GM12878 (cell line): Measurements from ENCODE around the gene CALD1. TPM values are rescaled to one million over a fixed set of nuclear protein-coding genes. Genes with fewer than 3 reads are reported as not detected.

Source experiments
- ATAC-seq: fragments of 200-7000 bp; cut with Tn5 transposase; 3 replicates; pipeline ENCODE4 v1.9.1; 2020; ENCODE audit warnings: mild to moderate bottlenecking, moderate library complexity
- BruUV-seq: library from RNA; stranded (reverse); fragments of 400-500 nt; replicated peaks from 2 replicates; lab custom pipeline; 2021; lab: Mats Ljungman, UMichigan
- CTCF ChIA-PET: fragments of 300-600 bp; sonication (Branson Sonifier 250); formaldehyde crosslinking; extraction: SDS; loops from one replicate; lab custom pipeline; 2021; ENCODE audit warnings: inconsistent platforms; lab: Yijun Ruan, JAX
- POLR2A ChIA-PET: fragments of 350-600 bp; formaldehyde crosslinking; extraction: SDS; loops from one replicate; lab custom pipeline; 2021; ENCODE audit warnings: inconsistent platforms; lab: Charles Lee
- RAD21 ChIA-PET: fragments of 300-600 bp; sonication (Branson Sonifier 250); formaldehyde crosslinking; loops from one replicate; lab custom pipeline; 2023; ENCODE audit warnings: antibody characterized with exemption; ENCODE audit not compliant: unreplicated experiment; lab: Charles Lee
- SMC1A ChIA-PET: fragments of 300-600 bp; sonication (Branson Sonifier 250); formaldehyde crosslinking; loops from one replicate; lab custom pipeline; 2023; ENCODE audit not compliant: unreplicated experiment, uncharacterized antibody; lab: Charles Lee
- DNase-seq: peaks from one replicate; pipeline ENCODE4 v3.0.0-alpha.2; 2011; ENCODE audit warnings: low read depth, low spot score
- FAIRE-seq: peaks from 3 replicates; lab custom pipeline; 2011; peaks lifted over from hg19 to GRCh38; lab: Jason Lieb, UNC
- H2AFZ ChIP-seq: 2 replicates; pipeline ENCODE4 v1.6.0; 2011; ENCODE audit warnings: low read depth, low read length, control low read depth; ENCODE audit not compliant: control insufficient read depth
- H3K27ac ChIP-seq: 2 replicates; pipeline ENCODE4 v1.5.1; 2011; ENCODE audit warnings: control low read depth; ENCODE audit not compliant: control insufficient read depth, insufficient read depth
- H3K27me3 ChIP-seq, 2 experiments: replicated peaks in 1 of 2; 2 replicates each; pipeline versions ENCODE4 v1.6.0 to v1.6.1; 2011; ENCODE audit warnings: low read length in 1 of 2; ENCODE audit not compliant: control insufficient read depth in 2 of 2, insufficient read depth in 2 of 2
- H3K36me3 ChIP-seq, 2 experiments: 2 replicates each; pipeline ENCODE4 v1.5.1; 2011; ENCODE audit warnings: low read length in 1 of 2; ENCODE audit not compliant: control insufficient read depth in 2 of 2, insufficient read depth in 2 of 2
- H3K4me1 ChIP-seq: 2 replicates; pipeline ENCODE4 v1.6.1; 2011; ENCODE audit warnings: mild to moderate bottlenecking, low read length, moderate library complexity, mixed read lengths; ENCODE audit not compliant: control insufficient read depth, insufficient read depth
- H3K4me2 ChIP-seq: 2 replicates; pipeline ENCODE4 v1.6.0; 2011; ENCODE audit warnings: control low read depth; ENCODE audit not compliant: control insufficient read depth, insufficient read depth
- H3K4me3 ChIP-seq: fragments of 200-600 bp; sonication (generic); 2 replicates; pipeline ENCODE4 v1.5.1; 2016
- H3K79me2 ChIP-seq: 2 replicates; pipeline ENCODE4 v1.6.0; 2011; ENCODE audit warnings: low read length; ENCODE audit not compliant: control insufficient read depth, insufficient read depth
- H3K9ac ChIP-seq: 2 replicates; pipeline ENCODE4 v1.8.0; 2011; ENCODE audit warnings: low read length, control low read depth, mixed read lengths; ENCODE audit not compliant: control insufficient read depth, insufficient read depth
- H3K9me3 ChIP-seq: replicated peaks from 3 replicates; pipeline ENCODE4 v1.5.1; 2011; ENCODE audit warnings: mild to moderate bottlenecking, low read length; ENCODE audit not compliant: control insufficient read depth, insufficient read depth
- H4K20me1 ChIP-seq: 2 replicates; pipeline ENCODE4 v1.6.0; 2011; ENCODE audit not compliant: control insufficient read depth, insufficient read depth
- CBX5 ChIP-seq: sonication (generic); IDR thresholded peaks from 2 replicates; pipeline ENCODE4 v1.6.1; 2016; ENCODE audit warnings: low read depth, moderate library complexity, mild to moderate bottlenecking, inconsistent platforms
- CEBPZ ChIP-seq: fragments of 150-350 bp; IDR thresholded peaks from 2 replicates; pipeline ENCODE4 v1.6.1; 2016; ENCODE audit warnings: low read depth, low read length
- DPF2 ChIP-seq: fragments of 450-650 bp; IDR thresholded peaks from 2 replicates; pipeline ENCODE4 v1.6.1; 2017; ENCODE audit warnings: mild to moderate bottlenecking
- ELK1 ChIP-seq: IDR thresholded peaks from 2 replicates; pipeline ENCODE4 v1.6.1; 2012; ENCODE audit warnings: low read depth, low read length, improper control_type of control experiment
- ESRRA ChIP-seq: IDR thresholded peaks from 2 replicates; pipeline ENCODE4 v1.6.1; 2012; ENCODE audit warnings: mild to moderate bottlenecking, low read length, improper control_type of control experiment
- ETV6 ChIP-seq, 2 experiments: fragments of 450-650 bp in 1 of 2; IDR thresholded peaks in 1 of 2; conservative IDR thresholded peaks in 1 of 2; 2 replicates each; pipeline ENCODE4 v1.6.1; 2014; ENCODE audit warnings: antibody characterized with exemption in 1 of 2, borderline replicate concordance in 1 of 2, low read depth in 1 of 2, mild to moderate bottlenecking in 1 of 2, moderate library complexity in 1 of 2
- KAT2A ChIP-seq: conservative IDR thresholded peaks from 2 replicates; pipeline ENCODE4 v1.6.1; 2011; ENCODE audit warnings: low read depth, low read length; ENCODE audit not compliant: control insufficient read depth
- MYC ChIP-seq: IDR thresholded peaks from 2 replicates; pipeline ENCODE4 v1.6.1; 2011; ENCODE audit warnings: mild to moderate bottlenecking, low read length, moderate library complexity, inconsistent platforms; ENCODE audit not compliant: insufficient read depth, insufficient replicate concordance, insufficient read length, severe bottlenecking
- PBX3 ChIP-seq: IDR thresholded peaks from 2 replicates; pipeline ENCODE4 v1.6.1; 2011; ENCODE audit warnings: mild to moderate bottlenecking, low read depth, low read length, moderate library complexity; ENCODE audit not compliant: insufficient replicate concordance
- REST ChIP-seq: IDR thresholded peaks from 2 replicates; pipeline ENCODE4 v1.6.1; 2012; ENCODE audit warnings: mild to moderate bottlenecking, low read depth, low read length
- WGBS: methylation state at CpG from one replicate; pipeline ENCODE4 v1.1.6; 2016; ENCODE audit warnings: low lambda C conversion rate; ENCODE audit not compliant: insufficient replicate concordance, insufficient coverage; ENCODE audit errors: missing lambda C conversion rate; 5-methylcytosine and 5-hydroxymethylcytosine counted together
- in situ Hi-C: fragments of 300-500 bp; cut with MboI; formaldehyde crosslinking; loops from 9 replicates; pipeline ENCODE4 v1.14.3; 2018; ENCODE audit warnings: mixed read lengths
- intact Hi-C: fragments of 100-400 bp; cut with micrococcal nuclease; formaldehyde crosslinking; loops from one replicate; pipeline ENCODE4 v1.14.2; 2022; ENCODE audit not compliant: unreplicated experiment
- polyA plus RNA-seq, 11 experiments: library from polyadenylated mRNA; depleted of rRNA in 4 of 11; unstranded in 6 of 11; stranded (reverse) in 5 of 11; fragments of >200 nt; fragmentation: Nextera tagmentation in 4 of 11; fragmentation: Illumina TruSeq in 1 of 11; extraction: Ambion mirVana in 4 of 11; extraction: Trizol in 1 of 11; gene quantifications; 1 replicate in 1 of 11; 2 replicates in 10 of 11; pipeline versions ENCODE4 v1.2.1 to v1.2.3, GENCODE V29; 2011 to 2016; ENCODE audit warnings: inconsistent platforms in 2 of 11, missing spikeins in 2 of 11, low read depth in 1 of 11
- total RNA-seq, 4 experiments: library from RNA; depleted of rRNA in 3 of 4; stranded (reverse); fragments of >200 nt in 3 of 4; fragmentation: Illumina TruSeq in 1 of 4; extraction: Trizol in 1 of 4; gene quantifications; 2 replicates each; pipeline versions ENCODE4 v1.2.1 to v1.2.3, GENCODE V29; 2013 to 2021

The CALD1 gene
- total and polyA plus RNA-seq, 10 of the 15 experiments (the other 5 are each of a cell fraction or from before 2014, with no cell fraction given): 0.03 to 1.3 (median 0.22) TPM

- BruUV-seq: no TSS peak
- SMC1A ChIA-PET: interaction anchor here (1.4 to 1.5 kb wide), 2 partner anchors 22 to 27 kb away, joined by 3 to 5 read pairs; no protein-coding TSS in a partner anchor
- no peaks in the 10 kb centered on the region for H4K20me1 ChIP-seq
- no peak overlapping the region for H2AFZ ChIP-seq
- no peaks in the 10 kb centered on the region for H3K27me3 ChIP-seq
- no peak overlapping the region for H3K4me3 ChIP-seq
- H3K36me3 ChIP-seq: no peaks in the 10 kb centered on the region
- CTCF ChIA-PET: interaction anchor here (2.0 kb wide), 1 partner anchor 8 kb away, joined by 8 read pairs; no protein-coding TSS in a partner anchor
- FAIRE-seq (no peak), DNase-seq (no peak), ATAC-seq (peak; percentile 32; the same call in 2 of the 3 replicates)
- no peak for TF ChIP-seq MYC
- TF ChIP-seq CEBPZ: no peak
- no peak for TF ChIP-seq CBX5
- TF ChIP-seq DPF2: no peak
- TF ChIP-seq PBX3: no peak
- no peak for TF ChIP-seq ESRRA
- TF ChIP-seq REST: no peak
- TF ChIP-seq KAT2A: no peak
- TF ChIP-seq ETV6 (conservative IDR thresholded peaks at IDR 0.05 in 1 of 2, IDR thresholded peaks at IDR 0.05 in 1 of 2; ENCODE audit: borderline replicate concordance in 1 of 2, low read depth in 1 of 2): no peak
- TF ChIP-seq ELK1: no peak
- WGBS: 42% methylated on average over 13 of the region's 14 CpGs
- RAD21 ChIA-PET: no interaction called here
- H3K4me1 ChIP-seq: no peaks in the 10 kb centered on the region; the same call in 1 of the 2 replicates
- in situ Hi-C loops: no loop called here
- no peak overlapping the region for H3K9ac ChIP-seq
- H3K27ac ChIP-seq: no peak overlapping the region
- POLR2A ChIA-PET: interaction anchor here (1.3 kb wide), 1 partner anchor 8 kb away, joined by 5 read pairs; no protein-coding TSS in a partner anchor
- H3K4me2 ChIP-seq: peak overlapping the region; percentile 54; the same call in 1 of the 2 replicates
- intact Hi-C loops: no loop called here
- no peaks in the 10 kb centered on the region for H3K79me2 ChIP-seq
- peaks cover 11% of the 10 kb centered on the region for H3K9me3 ChIP-seq
Measured at GRCh38 chr7:134891696-134892678, 112.6 kb downstream of the CALD1 start.
